Naive thymus-derived CD4-positive, alpha-beta T cell (primary cell): ENCODE results near the gene BCAS3. TPM values are rescaled to one million over a fixed set of nuclear protein-coding genes. Genes with fewer than 3 reads are reported as not detected.

Experiments
- ATAC-seq: fragments of 150-1000 bp; cut with Tn5 transposase; 2 replicates; pipeline ENCODE4 v1.10.0; 2021; ENCODE audit warnings: mild to moderate bottlenecking, moderate library complexity
- CTCF ChIA-PET: fragments of 350-600 bp; sonication (Branson Sonifier 250); formaldehyde crosslinking; loops from one replicate; lab custom pipeline; 2021; ENCODE audit warnings: antibody characterized with exemption; lab: Charles Lee
- POLR2A ChIA-PET: fragments of 350-600 bp; sonication (Branson Sonifier 250); formaldehyde crosslinking; loops from one replicate; lab custom pipeline; 2021; ENCODE audit warnings: antibody characterized with exemption, inconsistent platforms; lab: Charles Lee
- DNase-seq, 9 donors: peaks; one replicate each; pipeline versions ENCODE4 v3.0.0 to v3.0.0-alpha.2; 2020 to 2022; ENCODE audit warnings: mixed read lengths in 1 of 9
- H3K27ac ChIP-seq: one replicate; pipeline ENCODE4 v1.7.0; 2013; ENCODE audit warnings: mild to moderate bottlenecking, low read depth, low read length, moderate library complexity
- H3K27me3 ChIP-seq, 2 donors: one replicate each; pipeline ENCODE4 v1.7.0; 2013; ENCODE audit warnings: low read length in 2 of 2, mild to moderate bottlenecking in 2 of 2, moderate library complexity in 2 of 2; ENCODE audit not compliant: control insufficient read depth in 2 of 2, insufficient read depth in 2 of 2
- H3K36me3 ChIP-seq, 3 experiments: 1 replicate in 2 of 3; 2 replicates in 1 of 3; pipeline ENCODE4 v1.7.0; 2013; ENCODE audit warnings: low read length in 3 of 3, mild to moderate bottlenecking in 3 of 3, moderate library complexity in 1 of 3; ENCODE audit not compliant: insufficient read depth in 3 of 3, control insufficient read depth in 2 of 3
- H3K4me1 ChIP-seq, 2 donors: one replicate each; pipeline ENCODE4 v1.7.0; 2013; ENCODE audit warnings: low read length in 2 of 2, mild to moderate bottlenecking in 2 of 2, moderate library complexity in 1 of 2; ENCODE audit not compliant: control insufficient read depth in 2 of 2, insufficient read depth in 2 of 2
- H3K4me3 ChIP-seq: 2 replicates; pipeline ENCODE4 v1.7.0; 2013; ENCODE audit warnings: mild to moderate bottlenecking, low read length
- H3K9me3 ChIP-seq, 3 experiments: 1 replicate in 2 of 3; 2 replicates in 1 of 3; pipeline ENCODE4 v1.7.0; 2013; ENCODE audit warnings: low read length in 3 of 3; ENCODE audit not compliant: control insufficient read depth in 2 of 3
- H3K27ac Mint-ChIP-seq, 9 donors: one replicate each; pipeline ENCODE4 v1.8.0; 2020 to 2022; ENCODE audit warnings: mixed read lengths in 9 of 9, mild to moderate bottlenecking in 8 of 9, moderate library complexity in 5 of 9, inconsistent platforms in 2 of 9
- H3K27me3 Mint-ChIP-seq, 5 donors: one replicate each; pipeline ENCODE4 v1.8.0; 2021 to 2022; ENCODE audit warnings: mixed read lengths in 5 of 5, mild to moderate bottlenecking in 1 of 5
- H3K36me3 Mint-ChIP-seq, 5 donors: one replicate each; pipeline ENCODE4 v1.8.0; 2020 to 2022; ENCODE audit warnings: mixed read lengths in 5 of 5, mild to moderate bottlenecking in 3 of 5, inconsistent platforms in 1 of 5
- H3K4me1 Mint-ChIP-seq, 7 donors: one replicate each; pipeline ENCODE4 v1.8.0; 2020 to 2022; ENCODE audit warnings: mixed read lengths in 7 of 7, mild to moderate bottlenecking in 3 of 7, inconsistent platforms in 1 of 7
- H3K4me3 Mint-ChIP-seq, 10 donors: one replicate each; pipeline ENCODE4 v1.8.0; 2020 to 2022; ENCODE audit warnings: mild to moderate bottlenecking in 10 of 10, mixed read lengths in 10 of 10, moderate library complexity in 6 of 10, inconsistent platforms in 2 of 10
- H3K9me3 Mint-ChIP-seq, 11 donors: one replicate each; pipeline ENCODE4 v1.8.0; 2020 to 2022; ENCODE audit warnings: mixed read lengths in 11 of 11, mild to moderate bottlenecking in 4 of 11, inconsistent platforms in 1 of 11, moderate library complexity in 1 of 11
- intact Hi-C, 2 donors: fragments of 100-400 bp; cut with micrococcal nuclease; formaldehyde crosslinking; loops; one replicate each; pipeline ENCODE4 v1.15.1; 2023
- polyA plus RNA-seq, 2 donors: library from polyadenylated mRNA; unstranded; fragments of 300-500 nt; fragmentation: Illumina TruSeq; gene quantifications; one replicate each; pipeline ENCODE4 v1.2.3, GENCODE V29; 2021
- total RNA-seq, 6 experiments: library from RNA in 5 of 6; stranded (reverse) in 5 of 6; gene quantifications; 1 replicate in 5 of 6; 2 replicates in 1 of 6; pipeline ENCODE4 v1.2.3 and lab custom pipeline; 2021 to 2026

BCAS3 gene
- total and polyA plus RNA-seq, 7 experiments from 2014 or later, result 18.4 to 57.8 (median 37.5) TPM

DNA sequence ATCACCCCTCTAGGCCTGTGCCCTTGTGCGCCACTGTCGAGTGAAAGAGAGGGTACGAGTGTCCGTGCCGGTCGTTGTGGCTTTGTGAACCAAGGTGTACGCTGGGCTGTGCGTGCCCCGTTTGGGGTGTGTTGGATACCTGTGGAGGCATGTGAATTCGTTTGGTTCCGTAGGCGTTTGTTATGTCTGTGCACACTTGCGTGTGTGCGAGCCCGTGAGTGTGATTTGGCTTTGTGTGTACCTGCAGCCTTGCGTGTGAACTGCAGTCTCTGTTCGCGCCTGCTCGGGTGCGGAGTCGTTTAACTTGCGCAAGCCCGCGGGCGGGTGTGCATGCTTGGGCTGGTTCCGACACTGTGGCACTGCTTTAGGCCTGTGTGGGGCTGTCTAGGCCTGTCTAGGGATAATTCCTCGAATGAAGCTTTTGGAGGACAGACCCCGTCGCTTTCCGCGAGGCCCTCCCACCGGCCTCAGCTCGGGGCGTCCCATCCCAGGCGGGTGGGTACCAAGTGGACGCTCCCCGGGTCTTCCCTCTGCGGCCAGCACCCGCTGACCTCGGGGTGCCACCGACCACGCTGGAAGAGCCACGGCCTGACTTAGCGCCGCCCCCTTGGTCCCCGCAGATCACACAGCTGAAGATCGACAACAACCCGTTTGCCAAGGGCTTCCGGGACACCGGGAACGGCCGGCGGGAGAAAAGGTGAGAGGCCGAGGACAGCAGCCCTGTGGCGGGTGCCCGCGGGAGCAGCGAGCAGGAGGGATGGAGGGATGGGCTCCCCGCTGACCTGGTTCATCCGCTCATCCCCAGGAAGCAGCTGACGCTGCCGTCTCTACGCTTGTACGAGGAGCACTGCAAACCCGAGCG is 726.4 kb downstream of the BCAS3 start:
- ChIA-PET POLR2A (no interaction called here), CTCF (no interaction called here)
- Histone ChIP-seq H3K4me3 (peak overlapping the region; percentile 37), H3K9me3 (no peaks in the 10 kb centered on the region), H3K4me1 (peaks cover 17 to 32% of the 10 kb centered on the region in 2 donors), H3K27ac (no peak overlapping the region), H3K36me3 (no peaks in the 10 kb centered on the region), H3K27me3 (peaks cover 0 to 63% of the 10 kb centered on the region in 2 donors)
- DNase-seq (peak in 1 of 9 donors; percentile 6), ATAC-seq (no peak)
- Mint-ChIP-seq H3K4me3 (peak overlapping the region; percentile 25 to 83 (median 74)), H3K27ac (peak overlapping the region in 2 of 9 donors; percentile 5 to 52), H3K9me3 (no peaks in the 10 kb centered on the region), H3K36me3 (no peaks in the 10 kb centered on the region), H3K4me1 (peaks cover 22 to 50% (median 43%) of the 10 kb centered on the region in 7 donors), H3K27me3 (peaks cover 61 to 77% (median 63%) of the 10 kb centered on the region in 5 donors)
- intact Hi-C loops, result loop anchor here in 1 of 2 donors (2.0 kb wide), 1 partner anchor 49 kb away; the partner anchor contains the start of gene TBX4

DNA sequence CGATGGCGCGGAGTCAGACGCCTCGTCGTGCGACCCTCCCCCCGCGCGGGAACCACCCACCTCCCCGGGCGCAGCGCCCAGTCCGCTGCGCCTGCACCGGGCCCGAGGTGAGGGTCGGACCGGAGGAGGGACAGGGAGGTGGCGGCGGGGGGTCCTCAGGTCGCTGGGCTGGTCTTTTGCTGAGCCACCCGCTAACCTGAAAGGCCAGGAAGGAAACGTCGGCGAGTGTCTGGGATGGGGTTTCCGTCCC is 726.9 kb downstream of the BCAS3 start:
- Histone ChIP-seq H3K27me3 (peaks cover 0 to 63% of the 10 kb centered on the region in 2 donors), H3K9me3 (no peaks in the 10 kb centered on the region), H3K4me1 (peaks cover 17 to 33% of the 10 kb centered on the region in 2 donors), H3K27ac (no peak overlapping the region), H3K36me3 (no peaks in the 10 kb centered on the region), H3K4me3 (peak overlapping the region; percentile 30)
- intact Hi-C loops, result no loop called here
- Mint-ChIP-seq H3K36me3 (no peaks in the 10 kb centered on the region), H3K4me3 (peak overlapping the region in 6 of 10 donors; percentile 66 to 83 (median 78)), H3K27me3 (peaks cover 63 to 78% (median 64%) of the 10 kb centered on the region in 5 donors), H3K27ac (no peak overlapping the region), H3K9me3 (no peaks in the 10 kb centered on the region), H3K4me1 (peaks cover 22 to 55% (median 46%) of the 10 kb centered on the region in 7 donors)
- DNase-seq (no peak), ATAC-seq (no peak)
- POLR2A ChIA-PET, result no interaction called here
- CTCF ChIA-PET, result no interaction called here

DNA sequence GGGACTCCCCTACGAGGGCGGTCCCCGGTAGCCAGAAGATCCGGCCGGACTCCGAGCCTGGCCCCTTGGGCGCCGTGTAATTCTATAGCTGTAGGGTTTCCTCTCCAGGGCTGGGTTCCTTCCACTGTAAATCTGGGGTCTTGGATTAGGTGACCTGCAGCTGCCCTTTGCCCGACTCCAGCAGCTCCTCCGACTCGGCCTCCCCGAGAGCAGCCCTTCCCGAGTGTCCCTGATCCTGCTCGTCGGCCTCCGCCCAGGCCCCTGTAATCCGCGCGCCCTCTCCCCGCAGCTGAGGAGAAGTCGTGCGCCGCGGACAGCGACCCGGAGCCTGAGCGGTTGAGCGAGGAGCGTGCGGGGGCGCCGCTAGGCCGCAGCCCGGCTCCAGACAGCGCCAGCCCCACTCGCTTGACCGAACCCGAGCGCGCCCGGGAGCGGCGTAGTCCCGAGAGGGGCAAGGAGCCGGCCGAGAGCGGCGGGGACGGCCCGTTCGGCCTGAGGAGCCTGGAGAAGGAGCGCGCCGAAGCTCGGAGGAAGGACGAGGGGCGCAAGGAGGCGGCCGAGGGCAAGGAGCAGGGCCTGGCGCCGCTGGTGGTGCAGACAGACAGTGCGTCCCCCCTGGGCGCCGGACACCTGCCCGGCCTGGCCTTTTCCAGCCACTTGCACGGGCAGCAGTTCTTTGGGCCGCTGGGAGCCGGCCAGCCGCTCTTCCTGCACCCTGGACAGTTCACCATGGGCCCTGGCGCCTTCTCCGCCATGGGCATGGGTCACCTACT is 727.4 kb downstream of the BCAS3 start:
- no peak for ATAC-seq
- POLR2A ChIA-PET, result no interaction called here
- Histone ChIP-seq H3K4me3 (peak overlapping the region; percentile 30), H3K36me3 (no peaks in the 10 kb centered on the region), H3K27ac (no peak overlapping the region), H3K27me3 (peaks cover 0 to 66% of the 10 kb centered on the region in 2 donors), H3K4me1 (peaks cover 17 to 37% of the 10 kb centered on the region in 2 donors), H3K9me3 (no peaks in the 10 kb centered on the region)
- CTCF ChIA-PET, result no interaction called here
- Mint-ChIP-seq H3K4me3 (peak overlapping the region in 7 of 10 donors; percentile 28 to 83 (median 61)), H3K36me3 (no peaks in the 10 kb centered on the region), H3K9me3 (peaks cover 0 to 2% (median 0%) of the 10 kb centered on the region in 11 donors), H3K27me3 (peaks cover 63 to 81% (median 69%) of the 10 kb centered on the region in 5 donors), H3K4me1 (peaks cover 25 to 60% (median 51%) of the 10 kb centered on the region in 7 donors), H3K27ac (peak overlapping the region in 1 of 9 donors; percentile 46)
- intact Hi-C loops, result no loop called here
- peak in 1 of 9 donors; percentile 5 for DNase-seq

DNA sequence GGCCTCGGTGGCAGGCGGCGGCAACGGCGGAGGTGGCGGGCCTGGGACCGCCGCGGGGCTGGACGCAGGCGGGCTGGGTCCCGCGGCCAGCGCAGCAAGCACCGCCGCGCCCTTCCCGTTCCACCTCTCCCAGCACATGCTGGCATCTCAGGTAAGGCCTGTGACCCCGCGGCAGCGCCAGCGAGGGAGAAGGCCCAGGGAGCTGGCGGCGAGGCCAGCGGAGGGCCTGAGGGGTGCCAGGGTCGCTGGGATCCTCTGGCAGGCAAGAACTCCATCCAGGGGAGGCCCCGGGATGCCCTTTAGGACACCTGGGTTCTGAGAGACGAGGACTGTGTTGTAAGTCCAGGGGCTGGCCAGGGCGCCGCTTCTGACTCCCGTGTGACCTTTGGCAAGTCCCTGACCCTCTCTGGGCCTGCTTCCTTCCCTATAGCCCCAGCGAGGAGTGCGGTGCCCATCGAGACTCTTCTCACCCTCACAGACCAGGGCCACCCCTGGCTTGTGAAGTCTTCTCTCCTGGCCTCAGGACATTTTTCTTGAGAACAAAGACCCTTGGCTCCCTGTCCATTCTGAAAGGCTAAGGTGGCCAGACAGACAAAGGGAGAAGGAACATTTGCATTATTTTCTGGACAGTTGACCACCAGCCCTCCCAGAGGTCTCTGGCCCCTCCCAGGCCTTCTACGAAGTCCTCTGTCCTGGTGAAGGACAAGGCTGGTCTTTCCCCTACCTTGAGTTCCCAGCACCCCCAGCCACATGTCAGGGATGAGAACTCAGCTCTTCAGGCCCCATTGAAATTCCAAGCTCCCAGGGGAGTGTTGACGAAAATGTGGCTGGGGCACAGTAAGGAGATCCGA is 728.3 kb downstream of the BCAS3 start:
- H3K4me3 ChIP-seq, result no peak overlapping the region
- H3K9me3 Mint-ChIP-seq, result peaks cover 0 to 3% (median 0%) of the 10 kb centered on the region in 11 donors
- H3K27ac ChIP-seq, result no peak overlapping the region
- ATAC-seq, result no peak
- peaks cover 24 to 38% of the 10 kb centered on the region in 2 donors for H3K4me1 ChIP-seq
- H3K9me3 ChIP-seq, result no peaks in the 10 kb centered on the region
- H3K27ac Mint-ChIP-seq, result peak overlapping the region in 2 of 9 donors; percentile 5 to 54
- peak overlapping the region in 4 of 10 donors; percentile 5 to 52 (median 12) for H3K4me3 Mint-ChIP-seq
- intact Hi-C loops, result no loop called here
- H3K36me3 Mint-ChIP-seq, result no peaks in the 10 kb centered on the region
- peak in 1 of 9 donors; percentile 6 for DNase-seq
- peaks cover 29 to 60% (median 53%) of the 10 kb centered on the region in 7 donors for H3K4me1 Mint-ChIP-seq
- H3K27me3 Mint-ChIP-seq, result peaks cover 68 to 84% (median 72%) of the 10 kb centered on the region in 5 donors
- POLR2A ChIA-PET, result no interaction called here
- no peaks in the 10 kb centered on the region for H3K36me3 ChIP-seq
- peaks cover 0 to 69% of the 10 kb centered on the region in 2 donors for H3K27me3 ChIP-seq
- CTCF ChIA-PET, result no interaction called here

DNA sequence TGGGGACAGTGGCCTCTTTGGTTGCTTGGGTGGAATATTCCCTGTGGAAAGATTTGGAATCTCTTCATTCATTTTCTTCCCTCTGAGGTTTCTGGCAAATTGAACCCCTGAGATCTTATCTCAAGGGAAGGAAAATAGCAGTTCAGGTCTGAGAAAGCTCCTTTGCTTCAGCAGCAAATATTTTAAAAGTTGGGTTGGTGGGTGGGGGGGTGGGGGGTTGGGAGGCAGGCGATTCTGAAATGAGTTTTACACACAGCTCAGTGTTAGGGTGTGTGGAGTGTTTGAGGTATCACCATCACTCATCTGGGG is 728.8 kb downstream of the BCAS3 start:
- no peaks in the 10 kb centered on the region for H3K9me3 ChIP-seq
- intact Hi-C loops, result no loop called here
- peaks cover 28 to 55% (median 47%) of the 10 kb centered on the region in 7 donors for H3K4me1 Mint-ChIP-seq

More for the DNA sequence above, 728.8 kb downstream of the BCAS3 start:
- ATAC-seq, result no peak
- Mint-ChIP-seq H3K27me3 (peaks cover 62 to 81% (median 66%) of the 10 kb centered on the region in 5 donors), H3K4me3 (peak overlapping the region in 3 of 10 donors; percentile 9 to 38 (median 14)), H3K27ac (peak overlapping the region in 1 of 9 donors; percentile 54), H3K9me3 (peaks cover 0 to 3% (median 0%) of the 10 kb centered on the region in 11 donors), H3K36me3 (no peaks in the 10 kb centered on the region)
- ChIA-PET POLR2A (no interaction called here), CTCF (no interaction called here)
- Histone ChIP-seq H3K4me3 (no peak overlapping the region), H3K27me3 (peaks cover 0 to 63% of the 10 kb centered on the region in 2 donors), H3K27ac (no peak overlapping the region), H3K4me1 (peaks cover 24 to 33% of the 10 kb centered on the region in 2 donors), H3K36me3 (no peaks in the 10 kb centered on the region)
- DNase-seq, result no peak
